GM23248 (cell line): ENCODE data around the gene EMID1. TPM values are rescaled to one million over a fixed set of nuclear protein-coding genes. Genes with fewer than 3 reads are reported as not detected.

Experiments
- DNase-seq: peaks from one replicate; pipeline ENCODE4 v3.0.0-alpha.2; 2015
- H2AFZ ChIP-seq: fragments of 200-600 bp; sonication (generic); 2 replicates; pipeline ENCODE4 v1.6.1; 2016; ENCODE audit warnings: antibody characterized with exemption
- H3F3A ChIP-seq: fragments of 200-600 bp; sonication (generic); 2 replicates; pipeline ENCODE4 v1.6.1; 2016; ENCODE audit warnings: mild to moderate bottlenecking, antibody characterized with exemption, mixed run types; ENCODE audit not compliant: insufficient read depth
- H3K27ac ChIP-seq: fragments of 200-600 bp; sonication (generic); 2 replicates; pipeline ENCODE4 v1.5.1; 2016; ENCODE audit warnings: mild to moderate bottlenecking
- H3K27me3 ChIP-seq: fragments of 200-600 bp; sonication (generic); replicated peaks from 2 replicates; pipeline ENCODE4 v1.6.1; 2016; ENCODE audit warnings: mild to moderate bottlenecking; ENCODE audit not compliant: insufficient read depth
- H3K36me3 ChIP-seq: fragments of 200-600 bp; sonication (generic); 2 replicates; pipeline ENCODE4 v1.6.1; 2016; ENCODE audit warnings: low read depth, mild to moderate bottlenecking
- H3K4me1 ChIP-seq: fragments of 200-600 bp; sonication (generic); 2 replicates; pipeline ENCODE4 v1.6.1; 2016; ENCODE audit warnings: mild to moderate bottlenecking; ENCODE audit not compliant: insufficient read depth
- H3K4me2 ChIP-seq: fragments of 200-600 bp; sonication (generic); one replicate; pipeline ENCODE4 v1.6.1; 2016; ENCODE audit warnings: mild to moderate bottlenecking; ENCODE audit not compliant: unreplicated experiment
- H3K4me3 ChIP-seq: fragments of 200-600 bp; sonication (generic); 2 replicates; pipeline ENCODE4 v1.5.1; 2016; ENCODE audit warnings: mild to moderate bottlenecking
- H3K79me2 ChIP-seq: fragments of 200-600 bp; sonication (generic); 2 replicates; pipeline ENCODE4 v1.6.1; 2016; ENCODE audit warnings: mild to moderate bottlenecking; ENCODE audit not compliant: insufficient read depth
- H3K9ac ChIP-seq: fragments of 200-600 bp; sonication (generic); 2 replicates; pipeline ENCODE4 v1.6.1; 2016; ENCODE audit warnings: mild to moderate bottlenecking
- H3K9me2 ChIP-seq: fragments of 200-600 bp; sonication (generic); 2 replicates; pipeline ENCODE4 v1.6.1; 2016; ENCODE audit warnings: mixed run types, mild to moderate bottlenecking, moderate library complexity; ENCODE audit not compliant: insufficient read depth
- H3K9me3 ChIP-seq: fragments of 200-600 bp; sonication (generic); one replicate; pipeline ENCODE4 v1.6.1; 2017; ENCODE audit warnings: low read depth
- H4K20me1 ChIP-seq: fragments of 200-600 bp; sonication (generic); 2 replicates; pipeline ENCODE4 v1.6.0; 2016; ENCODE audit not compliant: insufficient read depth
- EZH2 ChIP-seq: fragments of 200-600 bp; sonication (generic); IDR thresholded peaks from 2 replicates; pipeline ENCODE4 v1.6.1; 2018; ENCODE audit warnings: antibody characterized with exemption, mild to moderate bottlenecking; ENCODE audit not compliant: insufficient read depth, poor library complexity, severe bottlenecking
- EZH2phosphoT487 ChIP-seq: fragments of 200-600 bp; sonication (generic); IDR thresholded peaks from 2 replicates; pipeline ENCODE4 v1.6.1; 2018; ENCODE audit warnings: antibody characterized with exemption, moderate library complexity, mild to moderate bottlenecking, low read depth; ENCODE audit not compliant: insufficient read depth
- WGBS, 2 experiments: methylation state at CpG; one replicate each; pipeline ENCODE4 v1.1.6; 2015 to 2017; ENCODE audit warnings: low lambda C conversion rate in 2 of 2, low coverage in 1 of 2; ENCODE audit errors: missing lambda C conversion rate in 2 of 2; 5-methylcytosine and 5-hydroxymethylcytosine counted together
- in situ Hi-C: fragments of 300-500 bp; cut with MboI; formaldehyde crosslinking; loops from 2 replicates; pipeline ENCODE4 v1.15.0; 2020
- polyA plus RNA-seq: library from polyadenylated mRNA; unstranded; fragments of >200 nt; fragmentation: Nextera tagmentation; extraction: Ambion mirVana; gene quantifications from 2 replicates; pipeline ENCODE4 v1.2.1, GENCODE V29; 2016
- total RNA-seq: library from RNA; depleted of rRNA; stranded (reverse); fragments of >200 nt; shearing (Covaris generic); gene quantifications from 2 replicates; pipeline ENCODE4 v1.2.3, GENCODE V29; 2014; rRNA removed

The EMID1 gene
- total RNA-seq, result not detected in 2 replicates
- polyA plus RNA-seq, result not detected in 2 replicates

DNA sequence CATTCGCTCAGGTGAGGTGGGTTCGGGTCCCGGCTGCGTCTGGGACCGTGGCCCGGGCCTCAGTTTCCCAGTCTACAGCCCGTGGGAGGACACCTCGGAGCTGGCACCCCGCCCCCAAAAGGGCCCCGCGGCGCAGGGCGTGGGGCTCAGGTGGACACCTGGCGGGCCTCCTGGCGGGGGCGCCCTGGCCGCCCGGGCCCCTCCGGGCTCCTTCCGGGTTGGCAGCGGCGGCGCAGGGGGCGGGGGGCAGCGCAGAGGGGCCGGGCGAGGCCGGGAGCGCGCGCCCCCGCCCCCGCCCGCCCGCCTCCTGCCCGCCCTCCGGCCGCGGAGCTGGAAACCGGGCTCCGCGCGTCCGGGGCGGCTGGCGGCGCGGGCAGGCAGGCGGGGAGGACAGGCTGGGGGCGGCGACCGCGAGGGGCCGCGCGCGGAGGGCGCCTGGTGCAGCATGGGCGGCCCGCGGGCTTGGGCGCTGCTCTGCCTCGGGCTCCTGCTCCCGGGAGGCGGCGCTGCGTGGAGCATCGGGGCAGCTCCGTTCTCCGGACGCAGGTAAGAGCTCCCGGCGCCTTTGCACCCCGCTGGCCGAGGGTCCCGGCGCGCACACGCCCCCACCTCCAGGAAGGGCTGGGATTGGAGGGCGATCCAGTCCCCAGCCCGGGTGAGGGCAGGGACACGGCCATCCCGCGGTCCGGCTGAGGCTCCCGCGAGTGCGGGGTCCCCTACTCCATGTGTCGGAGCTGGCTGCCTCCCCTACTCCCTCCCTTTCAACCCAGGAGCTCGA lies at the start of gene EMID1:
TSS of gene EMID1 (plus strand) at position 303 of the 778 bp plus-strand sequence. CDS start at position 446, 143 bp downstream.
- no peak for TF ChIP-seq EZH2phosphoT487
- TF ChIP-seq EZH2, result no peak
- Histone ChIP-seq H3K79me2 (no peaks in the 10 kb centered on the region), H3K9ac (no peak within 1 kb of the TSS), H3K9me3 (no peaks in the 10 kb centered on the region), H4K20me1 (no peaks in the 10 kb centered on the region), H2AFZ (peak within 1 kb of the TSS; percentile 54; the same call in 1 of the 2 replicates), H3K4me2 (peak within 1 kb of the TSS; percentile 62), H3K27ac (no peak within 1 kb of the TSS), H3K27me3 (peaks cover 22% of the 10 kb centered on the region), H3K4me3 (peak within 1 kb of the TSS; percentile 44), H3K4me1 (no peaks in the 10 kb centered on the region), H3K9me2 (no peaks in the 10 kb centered on the region), H3K36me3 (no peaks in the 10 kb centered on the region), H3F3A (no peaks in the 10 kb centered on the region)
- DNase-seq, result peak; percentile 57
- WGBS, 2 experiments, result 2 to 5% methylated on average over 43 to 46 of the region's 90 CpGs
- in situ Hi-C loops, result no loop called here

DNA sequence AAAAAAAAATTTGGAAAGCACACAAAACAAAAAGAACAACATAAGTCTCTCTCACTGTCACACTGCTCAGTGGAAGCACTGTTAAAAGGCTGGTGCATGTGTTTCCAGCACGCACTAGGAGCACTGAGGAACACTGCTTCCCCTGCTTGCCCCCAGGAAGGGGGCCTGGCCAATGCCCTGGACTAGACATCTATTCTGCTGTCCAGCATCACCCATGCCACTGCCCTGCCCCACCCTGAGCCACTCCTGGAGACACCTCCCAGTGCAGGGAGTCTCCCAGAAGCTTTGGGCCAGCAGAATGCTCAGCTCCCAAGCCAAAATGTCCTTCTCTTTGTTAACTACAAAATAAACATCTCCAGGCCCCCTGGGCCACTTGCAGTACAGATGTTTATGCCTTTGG lies 49.7 kb upstream of the EMID1 start:
- Histone ChIP-seq H3K9me2 (no peaks in the 10 kb centered on the region), H3K79me2 (no peaks in the 10 kb centered on the region), H3K36me3 (no peaks in the 10 kb centered on the region), H3K4me2 (no peak overlapping the region), H3K9ac (no peak overlapping the region), H4K20me1 (no peaks in the 10 kb centered on the region), H2AFZ (no peak overlapping the region), H3F3A (no peaks in the 10 kb centered on the region), H3K27ac (no peak overlapping the region), H3K27me3 (no peaks in the 10 kb centered on the region), H3K4me1 (no peaks in the 10 kb centered on the region), H3K9me3 (no peaks in the 10 kb centered on the region), H3K4me3 (no peak overlapping the region)
- no peak for DNase-seq
- TF ChIP-seq EZH2, result no peak
- no peak for TF ChIP-seq EZH2phosphoT487
- WGBS, 2 experiments, result 88 to 95% methylated on average over 1 of the region's 1 CpG
- in situ Hi-C loops, result no loop called here

DNA sequence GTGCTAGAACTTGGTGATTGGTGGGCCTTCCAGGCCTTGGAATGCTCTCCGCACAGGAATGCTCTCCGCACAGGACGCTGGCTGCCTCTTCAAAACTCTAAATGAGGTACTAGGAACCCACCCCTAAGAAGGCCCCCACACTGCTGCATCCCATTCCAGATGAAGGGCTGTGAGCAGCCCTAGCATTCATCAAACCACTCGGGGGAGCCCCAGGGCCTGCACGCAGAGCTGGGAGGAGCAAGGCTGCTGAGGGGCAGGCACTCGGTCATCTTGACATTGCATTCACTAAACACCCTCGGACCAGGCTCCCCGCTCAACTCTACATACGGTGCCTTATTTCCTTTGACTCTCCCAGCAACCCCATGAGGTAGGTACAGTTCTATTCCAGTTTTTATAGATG lies 49.2 kb upstream of the EMID1 start:
- no peak overlapping the region for H3K4me3 ChIP-seq
- H3K9me2 ChIP-seq, result no peaks in the 10 kb centered on the region
- TF ChIP-seq EZH2 (no peak), EZH2phosphoT487 (no peak)
- no peaks in the 10 kb centered on the region for H3K27me3 ChIP-seq
- no peak overlapping the region for H3K9ac ChIP-seq
- H3K36me3 ChIP-seq, result no peaks in the 10 kb centered on the region
- in situ Hi-C loops, result no loop called here
- H2AFZ ChIP-seq, result no peak overlapping the region
- no peaks in the 10 kb centered on the region for H3K79me2 ChIP-seq
- no peak overlapping the region for H3K4me2 ChIP-seq
- no peak overlapping the region for H3K27ac ChIP-seq
- no peaks in the 10 kb centered on the region for H3K9me3 ChIP-seq
- H4K20me1 ChIP-seq, result no peaks in the 10 kb centered on the region
- WGBS, 2 experiments, result 47 to 60% methylated on average over 7 of the region's 9 CpGs
- peak; percentile 10 for DNase-seq
- no peaks in the 10 kb centered on the region for H3K4me1 ChIP-seq
- H3F3A ChIP-seq, result no peaks in the 10 kb centered on the region

DNA sequence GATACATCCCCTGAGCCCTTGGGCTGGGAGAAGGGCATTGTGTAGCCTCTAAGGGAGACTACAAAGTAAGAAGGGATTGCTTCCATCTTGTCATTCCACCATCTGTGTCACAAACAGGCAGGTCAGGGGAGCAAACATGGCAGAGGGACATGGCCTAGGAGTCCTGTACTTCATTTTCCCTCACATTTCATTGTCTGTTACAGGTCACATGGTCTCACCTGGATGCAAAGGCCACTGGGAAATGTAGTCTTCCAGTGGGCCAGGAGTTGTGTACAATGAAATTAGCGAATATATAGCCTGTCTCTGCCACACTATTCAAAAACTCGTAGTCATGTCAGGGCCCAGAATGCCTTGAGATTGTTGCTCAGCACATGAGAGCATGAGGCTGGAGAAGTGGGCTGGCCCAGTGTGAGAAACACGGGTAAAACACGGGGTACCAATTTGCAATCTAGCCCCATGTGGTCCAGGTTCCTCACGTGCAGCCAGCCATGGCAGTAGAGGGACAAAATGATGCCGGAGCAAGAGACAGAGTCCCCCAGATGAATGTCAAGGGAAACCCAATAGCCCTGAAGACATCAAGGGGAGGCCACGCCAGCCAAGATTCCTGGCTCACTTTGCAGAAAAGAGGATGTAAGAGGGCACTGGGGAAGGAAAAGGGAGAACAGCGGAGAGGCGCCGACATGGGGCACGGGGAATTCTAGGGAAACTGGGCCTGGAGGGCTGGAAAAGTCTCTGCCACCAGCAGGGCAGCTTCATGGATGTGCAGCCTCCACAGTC lies 47.7 kb upstream of the EMID1 start:
- no peak overlapping the region for H3K9ac ChIP-seq
- 83 to 85% methylated on average over 11 of the region's 11 CpGs for WGBS, 2 experiments
- in situ Hi-C loops, result no loop called here

More for the DNA sequence above, 47.7 kb upstream of the EMID1 start:
- H3F3A ChIP-seq, result no peaks in the 10 kb centered on the region
- no peak for DNase-seq
- no peaks in the 10 kb centered on the region for H3K9me2 ChIP-seq
- no peaks in the 10 kb centered on the region for H3K4me1 ChIP-seq
- no peak overlapping the region for H2AFZ ChIP-seq
- H3K36me3 ChIP-seq, result no peaks in the 10 kb centered on the region
- no peaks in the 10 kb centered on the region for H3K27me3 ChIP-seq
- no peaks in the 10 kb centered on the region for H4K20me1 ChIP-seq
- no peaks in the 10 kb centered on the region for H3K9me3 ChIP-seq
- H3K4me2 ChIP-seq, result no peak overlapping the region
- TF ChIP-seq EZH2 (no peak), EZH2phosphoT487 (no peak)
- no peaks in the 10 kb centered on the region for H3K79me2 ChIP-seq
- no peak overlapping the region for H3K27ac ChIP-seq
- no peak overlapping the region for H3K4me3 ChIP-seq
